Endothelial cell of hepatic sinusoid (primary cell): Measurements from ENCODE around the gene CMSS1.

Experiments
- in situ Hi-C: cut with HindIII; loops from 2 replicates; pipeline ENCODE4 v1.10.0; 2017; ENCODE audit warnings: low sequenced_read_pairs

The CMSS1 gene

GRCh38 chr3:99928771-99929744, 111.4 kb downstream of the CMSS1 start:
- in situ Hi-C loops, result no loop called here

- in situ Hi-C loops, result no loop called here
These were observed 112.1 kb downstream of the CMSS1 start for GRCh38 chr3:99929745-99930139.

DNA sequence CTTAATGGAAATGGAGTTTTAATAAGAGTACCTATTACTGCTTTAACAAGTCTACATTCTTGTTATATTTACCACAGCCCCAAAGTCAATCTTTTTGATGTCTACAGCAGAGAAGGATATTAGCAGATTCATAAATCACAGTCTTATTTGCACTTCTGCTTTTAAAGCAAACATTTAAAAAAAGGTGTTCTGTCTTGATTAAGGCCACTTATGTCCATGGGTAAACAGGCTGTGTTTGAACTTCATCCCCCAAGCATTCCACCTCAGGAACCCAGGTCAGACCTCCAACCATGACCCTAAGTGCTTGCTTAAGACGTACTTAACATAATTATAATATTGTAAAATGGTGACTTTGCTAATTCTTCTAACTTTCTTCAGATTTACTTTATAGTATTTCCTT, 113.4 kb downstream of the CMSS1 start:
- in situ Hi-C loops, result no loop called here

GRCh38 chr3:99933971-99934750, 116.5 kb downstream of the CMSS1 start:
- in situ Hi-C loops, result no loop called here

DNA sequence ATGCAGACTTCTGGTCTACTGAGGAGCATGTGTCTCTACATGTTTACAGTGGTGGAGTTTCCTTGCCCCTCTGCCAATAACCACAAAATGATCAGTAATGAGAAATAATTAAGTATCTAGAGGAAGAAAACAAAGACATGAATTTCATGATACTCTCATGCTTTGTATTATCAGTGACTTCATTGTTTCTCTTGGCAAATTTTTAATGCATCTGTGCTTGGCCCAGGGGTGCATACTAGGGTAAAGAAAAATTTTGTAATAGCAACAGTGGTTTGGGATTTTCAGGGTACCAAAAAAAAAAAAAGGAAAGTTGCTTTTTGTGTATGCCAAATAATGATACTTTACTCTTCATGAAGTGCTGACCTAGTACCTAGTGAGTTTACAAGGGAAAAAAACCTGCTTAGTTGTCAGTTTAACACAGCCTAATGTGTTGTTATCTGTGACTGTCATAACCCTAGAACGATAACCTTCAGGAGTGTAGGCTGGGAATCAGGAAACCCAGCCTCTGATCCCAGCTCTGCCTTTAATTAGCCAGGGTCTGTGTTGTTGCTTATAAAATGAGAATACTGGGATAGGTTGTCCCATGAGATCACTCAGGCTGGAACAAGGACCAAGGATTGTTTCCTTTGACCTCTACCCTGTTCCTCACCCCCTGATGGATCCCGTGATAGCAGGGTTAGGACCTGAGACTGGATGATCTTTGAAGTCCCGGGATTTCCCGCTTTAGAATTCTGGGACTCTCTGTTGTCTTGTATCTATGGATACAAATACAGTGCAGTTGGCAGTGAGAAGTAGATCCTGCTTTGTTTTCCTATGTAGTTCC, 117.5 kb downstream of the CMSS1 start:
- in situ Hi-C loops, result no loop called here

DNA sequence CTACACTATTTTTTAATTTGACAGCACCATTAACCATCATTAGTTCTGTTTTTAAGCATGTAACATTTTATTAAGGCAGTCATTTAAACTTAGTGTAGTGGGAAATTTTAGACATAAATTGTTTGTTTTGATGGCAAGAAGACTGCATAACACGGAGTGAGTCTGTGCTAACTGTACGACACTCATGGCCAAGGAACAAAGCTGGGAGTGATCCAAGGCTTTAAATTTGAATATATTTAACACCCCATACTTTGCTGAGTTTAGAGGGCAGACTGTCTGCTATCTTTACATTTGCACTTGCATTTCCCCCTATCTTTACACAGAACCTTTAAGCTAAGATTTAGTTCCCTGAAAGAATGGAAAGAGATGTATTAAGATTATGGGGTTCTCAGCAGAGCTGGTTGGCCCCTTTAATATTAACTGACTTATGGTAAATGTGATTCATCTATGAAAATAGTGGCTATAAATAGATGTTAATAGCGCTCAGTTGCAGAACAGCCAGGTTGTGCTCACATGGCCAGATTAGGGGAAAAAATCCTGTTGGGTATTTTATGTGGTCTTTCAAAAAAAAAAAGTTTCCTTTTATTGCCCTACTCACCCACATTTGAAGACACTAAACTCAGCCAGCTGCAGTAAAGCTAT, 120.7 kb downstream of the CMSS1 start:
- in situ Hi-C loops, result no loop called here

- in situ Hi-C loops, result no loop called here
These were observed 122.2 kb downstream of the CMSS1 start for GRCh38 chr3:99939876-99940275.

- in situ Hi-C loops, result no loop called here
These were observed 122.7 kb downstream of the CMSS1 start for GRCh38 chr3:99940350-99940749.

GRCh38 chr3:99941211-99941610, 123.5 kb downstream of the CMSS1 start:
- in situ Hi-C loops, result no loop called here

DNA sequence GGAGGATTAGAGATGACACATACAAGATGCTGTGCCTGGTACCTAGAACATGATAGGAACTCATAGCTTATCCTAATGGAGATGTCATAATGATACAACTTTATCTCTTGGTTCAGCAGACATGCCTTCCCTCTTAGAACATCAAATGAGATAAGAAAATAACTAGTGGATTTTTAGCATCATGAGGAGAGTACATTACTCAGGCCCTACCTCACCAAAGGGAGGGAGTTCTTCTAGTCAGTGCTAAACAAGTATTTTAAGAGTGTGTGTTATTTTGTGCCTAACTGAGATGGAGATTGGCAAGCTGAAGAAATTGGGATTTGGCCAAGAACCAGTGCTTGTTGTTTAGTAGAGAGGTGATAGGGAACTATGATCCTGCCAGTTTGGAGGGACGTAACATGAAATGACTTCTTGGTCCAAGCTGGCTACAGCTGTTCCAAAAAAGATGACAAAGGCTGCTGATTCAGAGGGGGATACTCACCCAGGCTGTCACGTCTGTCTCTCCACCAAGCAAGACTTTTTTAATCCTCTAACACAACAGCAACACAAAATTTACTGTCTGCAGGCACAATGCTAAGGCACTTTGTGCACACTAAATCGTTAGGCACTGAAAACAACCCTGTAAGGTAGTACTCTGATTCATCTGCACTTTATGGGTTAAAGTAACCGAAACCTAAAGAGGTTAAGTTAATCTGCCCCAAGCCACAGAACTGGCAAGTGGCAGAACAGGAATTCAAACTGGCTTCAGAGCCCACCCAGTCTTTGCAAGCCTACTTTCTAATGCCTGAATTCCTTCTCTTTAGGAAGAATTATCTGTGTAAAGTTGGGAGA, 126.5 kb downstream of the CMSS1 start:
- in situ Hi-C loops, result no loop called here

DNA sequence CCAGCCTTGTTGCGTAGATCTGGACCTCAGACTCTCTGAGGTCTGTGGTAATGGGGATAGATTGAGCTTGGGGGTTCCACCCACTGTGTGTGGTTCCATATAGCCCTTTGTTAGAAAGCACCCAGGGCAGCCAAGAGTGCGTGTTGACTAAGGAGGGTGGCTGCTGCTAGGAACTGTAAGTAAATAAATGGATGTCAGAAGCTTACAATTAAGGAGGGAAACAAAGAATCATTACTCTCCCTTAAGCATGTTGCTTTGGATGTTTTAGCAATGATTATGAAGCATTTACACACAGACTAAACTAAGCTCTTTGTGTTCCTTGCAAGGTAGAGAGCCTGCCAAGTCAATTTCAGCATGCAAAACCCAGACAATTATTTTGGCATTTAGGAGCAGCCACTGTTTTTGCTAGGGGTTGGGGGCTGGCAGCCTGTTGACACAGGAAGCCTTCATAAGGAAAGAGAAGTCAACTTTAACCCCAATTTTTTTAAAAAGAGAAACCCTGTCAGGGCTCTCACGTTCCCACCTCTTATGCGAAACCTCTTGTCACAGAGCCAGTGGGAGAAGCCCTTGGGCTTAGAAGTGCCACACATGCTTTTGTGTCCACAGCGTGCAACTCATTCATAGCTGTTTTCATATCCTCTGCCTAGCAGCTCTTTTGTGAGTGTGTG, 127.8 kb downstream of the CMSS1 start:
- in situ Hi-C loops, result no loop called here

GRCh38 chr3:99947356-99947755, 129.7 kb downstream of the CMSS1 start:
- in situ Hi-C loops, result no loop called here

GRCh38 chr3:99948467-99949089, 130.9 kb downstream of the CMSS1 start:
- in situ Hi-C loops, result no loop called here

GRCh38 chr3:99949956-99950670, 132.5 kb downstream of the CMSS1 start:
- in situ Hi-C loops, result no loop called here

- in situ Hi-C loops, result no loop called here
These were observed 133.3 kb downstream of the CMSS1 start for GRCh38 chr3:99950921-99951320.

- in situ Hi-C loops, result no loop called here
These were observed 134.0 kb downstream of the CMSS1 start for GRCh38 chr3:99951701-99952100.

DNA sequence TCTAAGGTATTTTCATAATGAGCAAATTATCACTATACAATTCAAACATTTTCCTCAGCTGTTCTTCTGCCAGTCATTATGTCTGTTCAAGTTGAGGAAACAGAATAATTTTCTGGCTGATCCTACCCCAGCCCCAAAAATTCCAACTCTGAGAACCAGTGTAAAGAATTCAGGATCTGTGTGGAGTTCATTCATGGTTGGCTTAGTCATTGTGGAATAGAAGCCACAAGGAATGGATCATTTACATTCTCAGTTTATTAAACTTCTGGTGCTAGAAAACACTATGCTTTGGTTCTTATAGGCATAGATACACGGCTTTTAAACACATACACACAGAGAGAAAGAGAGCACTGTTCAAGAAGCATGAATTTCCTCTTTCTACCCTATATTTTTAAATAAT, 134.6 kb downstream of the CMSS1 start:
- in situ Hi-C loops, result no loop called here

- in situ Hi-C loops, result no loop called here
These were observed 135.9 kb downstream of the CMSS1 start for GRCh38 chr3:99953596-99953995.
